Nephron progenitor cell (in vitro differentiated cells): ENCODE data around the gene ZBED3.
A peak's percentile ranks its signal among the peaks of the same experiment; 100 is the strongest.
"Not testable (repeated sequence)": the region's sequence is repeated elsewhere in the genome, so short reads cannot be mapped to it uniquely, and the experiment has no call there.

Source experiments
- DNase-seq: peaks from one replicate; pipeline ENCODE4 v3.0.0; 2021
- H3K27ac Mint-ChIP-seq: 2 replicates; pipeline ENCODE4 v1.8.0; 2021; ENCODE audit warnings: mild to moderate bottlenecking, moderate library complexity, mixed read lengths
- H3K27me3 Mint-ChIP-seq: 2 replicates; pipeline ENCODE4 v1.8.0; 2021; ENCODE audit warnings: mild to moderate bottlenecking, low read depth, mixed read lengths; ENCODE audit not compliant: poor library complexity
- H3K36me3 Mint-ChIP-seq: 2 replicates; pipeline ENCODE4 v1.8.0; 2021; ENCODE audit warnings: low read depth, mixed read lengths
- H3K4me1 Mint-ChIP-seq: 2 replicates; pipeline ENCODE4 v1.8.0; 2021; ENCODE audit warnings: mixed read lengths
- H3K4me3 Mint-ChIP-seq: 2 replicates; pipeline ENCODE4 v1.8.0; 2021; ENCODE audit warnings: mild to moderate bottlenecking, moderate library complexity, mixed read lengths
- H3K9me3 Mint-ChIP-seq: 2 replicates; pipeline ENCODE4 v1.8.0; 2021; ENCODE audit warnings: mild to moderate bottlenecking, moderate library complexity, mixed read lengths
- CTCF ChIP-seq: fragments of 200-600 bp; sonication (generic); IDR thresholded peaks from 2 replicates; pipeline ENCODE4 v1.5.0; 2021; ENCODE audit warnings: antibody characterized with exemption

The ZBED3 gene

GRCh38 chr5:77083088-77083487 lies 4.0 kb downstream of the ZBED3 start:
- Mint-ChIP-seq H3K27ac (no peak overlapping the region), H3K4me1 (peaks cover 36% of the 10 kb centered on the region), H3K36me3 (peaks cover 41% of the 10 kb centered on the region), H3K27me3 (peaks cover 14% of the 10 kb centered on the region), H3K9me3 (peaks cover 11% of the 10 kb centered on the region), H3K4me3 (no peak overlapping the region)
- no peak for TF ChIP-seq CTCF
- no peak for DNase-seq

GRCh38 chr5:77082280-77082679 lies 4.8 kb downstream of the ZBED3 start:
- Mint-ChIP-seq H3K36me3 (peaks cover 41% of the 10 kb centered on the region), H3K27me3 (peaks cover 19% of the 10 kb centered on the region), H3K4me1 (peaks cover 28% of the 10 kb centered on the region), H3K4me3 (no peak overlapping the region), H3K27ac (no peak overlapping the region), H3K9me3 (peaks cover 11% of the 10 kb centered on the region)
- DNase-seq, result no peak
- TF ChIP-seq CTCF, result no peak

- Mint-ChIP-seq H3K4me1 (peaks cover 22% of the 10 kb centered on the region), H3K4me3 (no peak overlapping the region), H3K9me3 (peaks cover 11% of the 10 kb centered on the region), H3K27ac (no peak overlapping the region), H3K36me3 (peaks cover 45% of the 10 kb centered on the region), H3K27me3 (peaks cover 24% of the 10 kb centered on the region)
- no peak for DNase-seq
- TF ChIP-seq CTCF, result no peak
These were observed 6.2 kb downstream of the ZBED3 start for GRCh38 chr5:77080905-77081304.

GRCh38 chr5:77080479-77080878 lies 6.6 kb downstream of the ZBED3 start:
- H3K36me3 Mint-ChIP-seq, result peaks cover 45% of the 10 kb centered on the region
- H3K4me1 Mint-ChIP-seq, result peaks cover 18% of the 10 kb centered on the region
- not testable (repeated sequence) for H3K27ac Mint-ChIP-seq, H3K4me3 Mint-ChIP-seq, DNase-seq
- H3K9me3 Mint-ChIP-seq, result peaks cover 11% of the 10 kb centered on the region
- peaks cover 24% of the 10 kb centered on the region for H3K27me3 Mint-ChIP-seq

GRCh38 chr5:77077829-77078176 lies 9.3 kb downstream of the ZBED3 start:
- Mint-ChIP-seq H3K4me3 (peak overlapping the region; percentile 73), H3K27ac (no peak overlapping the region), H3K9me3 (no peaks in the 10 kb centered on the region), H3K4me1 (peaks cover 12% of the 10 kb centered on the region), H3K27me3 (peaks cover 24% of the 10 kb centered on the region), H3K36me3 (peaks cover 22% of the 10 kb centered on the region)
- TF ChIP-seq CTCF, result no peak
- no peak for DNase-seq

GRCh38 chr5:77076961-77077828 lies 9.9 kb downstream of the ZBED3 start:
- Mint-ChIP-seq H3K9me3 (no peaks in the 10 kb centered on the region), H3K4me1 (peaks cover 12% of the 10 kb centered on the region), H3K27me3 (peaks cover 24% of the 10 kb centered on the region), H3K4me3 (peak overlapping the region; percentile 75), H3K27ac (no peak overlapping the region), H3K36me3 (peaks cover 16% of the 10 kb centered on the region)
- peak; percentile 59 for TF ChIP-seq CTCF
- peak; percentile 85 for DNase-seq
